Kidney (tissue), 14 donors: Measurements from ENCODE around the gene PLSCR3. TPM values are rescaled to one million over a fixed set of nuclear protein-coding genes. Genes with fewer than 3 reads are reported as not detected.
A peak's percentile ranks its signal among the peaks of the same experiment; 100 is the strongest.

ENCODE experiments used
- DNase-seq, 5 donors: peaks; one replicate each; pipeline ENCODE4 v3.0.0-alpha.2; 2013 to 2020
- FAIRE-seq: peaks from 2 replicates; lab custom pipeline; 2012; peaks lifted over from hg19 to GRCh38; lab: Jason Lieb, UNC
- H3K27ac ChIP-seq, 2 donors: one replicate each; pipeline ENCODE4 v1.7.0; 2013; ENCODE audit warnings: low read depth in 2 of 2, low read length in 2 of 2, inconsistent platforms in 1 of 2
- H3K27me3 ChIP-seq: one replicate; pipeline ENCODE4 v1.7.1; 2013; ENCODE audit warnings: low read length, inconsistent platforms; ENCODE audit not compliant: control insufficient read depth, insufficient read depth
- H3K36me3 ChIP-seq, 3 donors: one replicate each; pipeline versions ENCODE4 v1.7.0 to v1.7.1; 2013; ENCODE audit warnings: low read length in 3 of 3, control low read depth in 1 of 3, inconsistent platforms in 1 of 3; ENCODE audit not compliant: insufficient read depth in 3 of 3, control insufficient read depth in 2 of 3
- H3K4me1 ChIP-seq, 3 donors: one replicate each; pipeline versions ENCODE4 v1.7.0 to v1.7.1; 2013; ENCODE audit warnings: low read length in 3 of 3, inconsistent platforms in 1 of 3, low read depth in 1 of 3; ENCODE audit not compliant: control insufficient read depth in 2 of 3, insufficient read depth in 2 of 3
- H3K4me3 ChIP-seq, 3 donors: one replicate each; pipeline versions ENCODE4 v1.7.0 to v1.8.1; 2013; ENCODE audit warnings: low read length in 3 of 3, control low read depth in 1 of 3, inconsistent platforms in 1 of 3
- H3K9ac ChIP-seq, 3 donors: one replicate each; pipeline versions ENCODE4 v1.7.0 to v1.7.1; 2013; ENCODE audit warnings: low read length in 3 of 3, control low read depth in 1 of 3, inconsistent platforms in 1 of 3
- H3K9me3 ChIP-seq, 3 donors: one replicate each; pipeline versions ENCODE4 v1.7.0 to v1.7.1; 2013; ENCODE audit warnings: low read length in 3 of 3, control low read depth in 1 of 3, inconsistent platforms in 1 of 3; ENCODE audit not compliant: control insufficient read depth in 2 of 3, insufficient read depth in 1 of 3
- intact Hi-C: fragments of 100-400 bp; cut with DNase I; formaldehyde crosslinking; loops from one replicate; pipeline ENCODE4 v1.11.1; 2022
- polyA plus RNA-seq: library from polyadenylated mRNA; stranded (reverse); fragments of 350-450 nt; fragmentation: Illumina TruSeq; extraction: RNeasy Lipid Tissue Mini Kit (QIAGEN cat#74804); gene quantifications from one replicate; pipeline ENCODE4 v1.2.3, GENCODE V29; 2014; ENCODE audit warnings: low read depth, low replicate concordance; ENCODE audit not compliant: insufficient read depth
- total RNA-seq: library from RNA; stranded (reverse); fragmentation: NEBNext Ultra II Directional; extraction: Animal tissue kit (Norgen Biotek cat#: 25700); gene quantifications from one replicate; pipeline ENCODE4 v1.2.1, GENCODE V29; 2021
- TF ChIP-seq, protein P1 (sequence below): IDR thresholded peaks from 3 replicates; pipeline ENCODE4 v1.5.1; 2012; ENCODE audit warnings: mild to moderate bottlenecking, moderate library complexity, borderline replicate concordance; ENCODE audit not compliant: insufficient read depth; ENCODE audit errors: extremely low read depth
- donor health status: control.
- donor health status: control.
- donor health status: control.
- donor health status: control.
- donor health status: control.
- donor health status: DM: yes; HTN: yes; CAD: no.
- donor health status: Normal renal cell carcinoma (clear cell type).

PLSCR3 gene
- total and polyA plus RNA-seq, 2 donors from 2014 or later = 26.4 to 35.0 TPM

DNA sequence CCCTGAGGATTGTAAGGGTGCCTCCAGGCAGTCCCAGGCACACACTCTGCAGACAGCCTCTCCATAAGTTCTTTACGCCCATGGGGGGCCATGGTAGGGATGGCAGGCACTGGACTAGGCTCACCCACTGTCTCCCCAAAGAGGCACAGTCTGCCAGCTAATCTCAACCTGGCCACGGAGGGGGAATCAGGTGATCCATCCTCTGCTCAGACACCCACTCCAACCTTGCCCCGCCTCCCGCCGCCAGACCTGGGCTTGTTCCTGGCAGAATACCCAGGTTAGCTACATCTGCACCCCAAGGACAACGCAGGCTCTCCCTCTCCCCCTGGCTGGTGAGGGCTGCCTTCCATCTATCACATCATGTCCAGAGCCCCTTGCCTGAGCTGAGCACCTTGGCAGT, 14.5 kb upstream of the PLSCR3 start:
- no peak for FAIRE-seq
- no peak overlapping the region for H3K4me3 ChIP-seq
- H3K9ac ChIP-seq = no peak overlapping the region
- no peaks in the 10 kb centered on the region for H3K36me3 ChIP-seq
- no peak overlapping the region for H3K27ac ChIP-seq
- TF ChIP-seq, protein P1, sequence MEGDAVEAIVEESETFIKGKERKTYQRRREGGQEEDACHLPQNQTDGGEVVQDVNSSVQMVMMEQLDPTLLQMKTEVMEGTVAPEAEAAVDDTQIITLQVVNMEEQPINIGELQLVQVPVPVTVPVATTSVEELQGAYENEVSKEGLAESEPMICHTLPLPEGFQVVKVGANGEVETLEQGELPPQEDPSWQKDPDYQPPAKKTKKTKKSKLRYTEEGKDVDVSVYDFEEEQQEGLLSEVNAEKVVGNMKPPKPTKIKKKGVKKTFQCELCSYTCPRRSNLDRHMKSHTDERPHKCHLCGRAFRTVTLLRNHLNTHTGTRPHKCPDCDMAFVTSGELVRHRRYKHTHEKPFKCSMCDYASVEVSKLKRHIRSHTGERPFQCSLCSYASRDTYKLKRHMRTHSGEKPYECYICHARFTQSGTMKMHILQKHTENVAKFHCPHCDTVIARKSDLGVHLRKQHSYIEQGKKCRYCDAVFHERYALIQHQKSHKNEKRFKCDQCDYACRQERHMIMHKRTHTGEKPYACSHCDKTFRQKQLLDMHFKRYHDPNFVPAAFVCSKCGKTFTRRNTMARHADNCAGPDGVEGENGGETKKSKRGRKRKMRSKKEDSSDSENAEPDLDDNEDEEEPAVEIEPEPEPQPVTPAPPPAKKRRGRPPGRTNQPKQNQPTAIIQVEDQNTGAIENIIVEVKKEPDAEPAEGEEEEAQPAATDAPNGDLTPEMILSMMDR = no peak
- no peaks in the 10 kb centered on the region for H3K4me1 ChIP-seq
- intact Hi-C loops = no loop called here
- no peaks in the 10 kb centered on the region for H3K27me3 ChIP-seq
- no peak for DNase-seq
- H3K9me3 ChIP-seq = no peaks in the 10 kb centered on the region

DNA sequence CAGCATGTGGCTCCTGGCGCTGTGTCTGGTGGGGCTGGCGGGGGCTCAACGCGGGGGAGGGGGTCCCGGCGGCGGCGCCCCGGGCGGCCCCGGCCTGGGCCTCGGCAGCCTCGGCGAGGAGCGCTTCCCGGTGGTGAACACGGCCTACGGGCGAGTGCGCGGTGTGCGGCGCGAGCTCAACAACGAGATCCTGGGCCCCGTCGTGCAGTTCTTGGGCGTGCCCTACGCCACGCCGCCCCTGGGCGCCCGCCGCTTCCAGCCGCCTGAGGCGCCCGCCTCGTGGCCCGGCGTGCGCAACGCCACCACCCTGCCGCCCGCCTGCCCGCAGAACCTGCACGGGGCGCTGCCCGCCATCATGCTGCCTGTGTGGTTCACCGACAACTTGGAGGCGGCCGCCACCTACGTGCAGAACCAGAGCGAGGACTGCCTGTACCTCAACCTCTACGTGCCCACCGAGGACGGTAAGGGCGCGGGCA, 14.0 kb upstream of the PLSCR3 start:
- no peak for FAIRE-seq
- H3K4me3 ChIP-seq = no peak overlapping the region
- TF ChIP-seq, protein P1 = no peak

GRCh38 chr17:7407485-7408251, 13.3 kb upstream of the PLSCR3 start, which contains the start of gene NLGN2:
Gene NLGN2, plus strand, starts transcription at chr17:7407845. Its CDS starts 411 bp downstream, at chr17:7408256.
- no peak for FAIRE-seq
- Histone ChIP-seq H3K4me1 (peaks cover 0 to 6% (median 5%) of the 10 kb centered on the region in 3 donors), H3K36me3 (no peaks in the 10 kb centered on the region), H3K27me3 (no peaks in the 10 kb centered on the region), H3K27ac (no peak within 1 kb of the TSS), H3K9ac (no peak within 1 kb of the TSS), H3K4me3 (no peak within 1 kb of the TSS), H3K9me3 (no peaks in the 10 kb centered on the region)
- intact Hi-C loops = no loop called here
- TF ChIP-seq, protein P1 = no peak
- DNase-seq = peak in 1 of 5 donors; percentile 62

More for the DNA sequence above, 14.0 kb upstream of the PLSCR3 start:
- no peaks in the 10 kb centered on the region for H3K36me3 ChIP-seq
- DNase-seq = peak in 1 of 5 donors; percentile 53
- H3K27me3 ChIP-seq = no peaks in the 10 kb centered on the region
- H3K4me1 ChIP-seq = no peaks in the 10 kb centered on the region
- intact Hi-C loops = no loop called here
- H3K27ac ChIP-seq = no peak overlapping the region
- H3K9ac ChIP-seq = no peak overlapping the region
- no peaks in the 10 kb centered on the region for H3K9me3 ChIP-seq
